Neural cell (in vitro differentiated cells): Measurements from ENCODE around the gene HEATR5A.

ENCODE experiments used
- EP300 ChIP-seq: fragments of 450-650 bp; conservative IDR thresholded peaks from 2 replicates; pipeline ENCODE4 v1.6.1; 2014; ENCODE audit warnings: antibody characterized with exemption, mild to moderate bottlenecking, moderate library complexity; ENCODE audit not compliant: poor library complexity, severe bottlenecking
- EZH2 ChIP-seq: fragments of 200-600, 300-800 bp; shearing (Covaris generic), sonication (generic); IDR thresholded peaks from 2 replicates; pipeline ENCODE4 v1.6.1; 2014; ENCODE audit warnings: antibody characterized with exemption, low read length, borderline replicate concordance, mild to moderate bottlenecking; ENCODE audit not compliant: insufficient read depth, poor library complexity, severe bottlenecking
- MXI1 ChIP-seq: fragments of 450-650 bp; conservative IDR thresholded peaks from 2 replicates; pipeline ENCODE4 v1.6.1; 2014; ENCODE audit warnings: antibody characterized with exemption, mild to moderate bottlenecking; ENCODE audit not compliant: poor library complexity, severe bottlenecking
- POLR2AphosphoS5 ChIP-seq: IDR thresholded peaks from 2 replicates; pipeline ENCODE4 v1.6.1; 2012
- RAD21 ChIP-seq: fragments of 450-650 bp; conservative IDR thresholded peaks from 2 replicates; pipeline ENCODE4 v1.6.1; 2014; ENCODE audit warnings: antibody characterized with exemption, mild to moderate bottlenecking, moderate library complexity
- REST ChIP-seq: IDR thresholded peaks from 2 replicates; pipeline ENCODE4 v1.6.1; 2012; ENCODE audit warnings: borderline replicate concordance
- SMC3 ChIP-seq: fragments of 450-650 bp; conservative IDR thresholded peaks from 2 replicates; pipeline ENCODE4 v1.6.1; 2014; ENCODE audit warnings: antibody characterized with exemption, mild to moderate bottlenecking, moderate library complexity; ENCODE audit not compliant: poor library complexity
- TAF1 ChIP-seq: IDR thresholded peaks from 2 replicates; pipeline ENCODE4 v1.6.1; 2012; ENCODE audit warnings: low read depth
- TF ChIP-seq, protein P1 (sequence below): fragments of 450-650 bp; IDR thresholded peaks from 2 replicates; pipeline ENCODE4 v1.5.1; 2014; ENCODE audit warnings: antibody characterized with exemption, mild to moderate bottlenecking, moderate library complexity; ENCODE audit not compliant: poor library complexity, severe bottlenecking

DNA sequence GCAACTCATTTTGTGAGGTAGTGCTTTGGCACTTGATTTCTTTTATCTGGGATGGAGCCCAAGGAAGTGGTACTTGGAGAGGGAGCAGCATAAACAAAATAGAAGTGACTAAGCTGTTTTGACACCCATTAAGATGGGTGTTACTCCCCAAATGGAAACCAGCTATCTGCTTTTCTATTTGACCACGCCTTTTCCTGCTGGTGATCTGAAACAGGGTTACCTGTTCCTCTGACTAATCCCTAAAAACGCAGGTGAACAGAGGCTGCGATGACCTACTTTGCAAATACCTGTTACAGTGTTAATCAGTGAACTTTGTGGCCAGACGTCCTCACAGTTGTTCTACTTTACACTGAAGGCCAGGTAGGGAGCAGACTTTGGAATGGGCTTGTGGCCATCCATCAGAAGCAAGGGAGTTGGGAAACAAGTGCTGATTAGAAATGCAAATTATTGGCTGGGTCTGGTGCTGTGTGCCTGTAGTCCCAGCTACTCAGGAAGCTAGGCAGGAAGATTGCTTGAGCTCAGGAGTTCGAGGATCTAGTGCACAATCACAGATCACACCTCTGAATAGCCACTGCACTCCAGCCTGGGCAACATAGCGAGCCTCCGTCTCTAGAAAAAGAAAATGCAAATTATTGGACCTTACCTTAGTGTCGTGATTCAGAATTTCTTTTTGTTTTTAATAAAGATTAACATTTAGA lies 154.5 kb downstream of the HEATR5A start:
- TF ChIP-seq POLR2AphosphoS5 = no peak
- TF ChIP-seq EZH2 = no peak
- TF ChIP-seq MXI1 = no peak
- TF ChIP-seq, protein P1, sequence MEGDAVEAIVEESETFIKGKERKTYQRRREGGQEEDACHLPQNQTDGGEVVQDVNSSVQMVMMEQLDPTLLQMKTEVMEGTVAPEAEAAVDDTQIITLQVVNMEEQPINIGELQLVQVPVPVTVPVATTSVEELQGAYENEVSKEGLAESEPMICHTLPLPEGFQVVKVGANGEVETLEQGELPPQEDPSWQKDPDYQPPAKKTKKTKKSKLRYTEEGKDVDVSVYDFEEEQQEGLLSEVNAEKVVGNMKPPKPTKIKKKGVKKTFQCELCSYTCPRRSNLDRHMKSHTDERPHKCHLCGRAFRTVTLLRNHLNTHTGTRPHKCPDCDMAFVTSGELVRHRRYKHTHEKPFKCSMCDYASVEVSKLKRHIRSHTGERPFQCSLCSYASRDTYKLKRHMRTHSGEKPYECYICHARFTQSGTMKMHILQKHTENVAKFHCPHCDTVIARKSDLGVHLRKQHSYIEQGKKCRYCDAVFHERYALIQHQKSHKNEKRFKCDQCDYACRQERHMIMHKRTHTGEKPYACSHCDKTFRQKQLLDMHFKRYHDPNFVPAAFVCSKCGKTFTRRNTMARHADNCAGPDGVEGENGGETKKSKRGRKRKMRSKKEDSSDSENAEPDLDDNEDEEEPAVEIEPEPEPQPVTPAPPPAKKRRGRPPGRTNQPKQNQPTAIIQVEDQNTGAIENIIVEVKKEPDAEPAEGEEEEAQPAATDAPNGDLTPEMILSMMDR = no peak
- TF ChIP-seq TAF1 = no peak
- TF ChIP-seq EP300 = no peak
- no peak for TF ChIP-seq SMC3
- TF ChIP-seq RAD21 = no peak
- no peak for TF ChIP-seq REST
